K562 (cell line): Measurements from ENCODE around the gene TMEFF2. TPM values are rescaled to one million over a fixed set of nuclear protein-coding genes. Genes with fewer than 3 reads are reported as not detected.

ENCODE experiments used
- ATAC-seq: fragments of 200-7000 bp; cut with Tn5 transposase; 3 replicates; pipeline ENCODE4 v1.9.1; 2020; ENCODE audit warnings: moderate library complexity
- BruUV-seq: library from RNA; stranded (reverse); fragments of 400-500 nt; replicated peaks from 2 replicates; lab custom pipeline; 2021; lab: Mats Ljungman, UMichigan
- CTCF ChIA-PET: fragments of 300-600 bp; formaldehyde crosslinking; extraction: SDS; loops from one replicate; lab custom pipeline; 2021; ENCODE audit warnings: low intra/inter-chr PET ratio; lab: Yijun Ruan, JAX
- POLR2A ChIA-PET: fragments of 300-600, 350-650 bp; sonication (Branson Sonifier 250); formaldehyde crosslinking; extraction: SDS; loops from one replicate; lab custom pipeline; 2021; ENCODE audit warnings: antibody characterized with exemption, inconsistent platforms; lab: Yijun Ruan, JAX
- DNase-seq, 4 experiments: peaks; one replicate each; pipeline versions ENCODE4 v3.0.0 to v3.0.0-alpha.2; 2011 to 2018; ENCODE audit warnings: low spot score in 3 of 4, mixed read lengths in 3 of 4; ENCODE audit errors: extremely low read depth in 1 of 4
- FAIRE-seq: peaks from 2 replicates; lab custom pipeline; 2011; peaks lifted over from hg19 to GRCh38; lab: Jason Lieb, UNC
- H2AFZ ChIP-seq: 2 replicates; pipeline ENCODE4 v1.6.0; 2011; ENCODE audit warnings: low read depth, low read length, control low read depth, inconsistent platforms
- H3K27ac ChIP-seq: fragments of 200-600 bp; 3 replicates; pipeline ENCODE4 v1.8.0; 2011; ENCODE audit warnings: low read depth, mild to moderate bottlenecking, control low read depth, inconsistent platforms, low read length, moderate library complexity, mixed read lengths; ENCODE audit errors: extremely low read depth
- H3K27me3 ChIP-seq, 2 experiments: fragments of 300-600 bp in 1 of 2; 2 replicates in 1 of 2; 3 replicates in 1 of 2; pipeline versions ENCODE4 v1.6.0 to v1.8.0; 2011; ENCODE audit warnings: inconsistent platforms in 2 of 2, low read length in 2 of 2, mild to moderate bottlenecking in 1 of 2, mixed read lengths in 1 of 2, moderate library complexity in 1 of 2; ENCODE audit not compliant: control insufficient read depth in 2 of 2, insufficient read depth in 2 of 2
- H3K36me3 ChIP-seq: fragments of 300-600 bp; 3 replicates; pipeline ENCODE4 v1.8.0; 2011; ENCODE audit warnings: mild to moderate bottlenecking, low read length, inconsistent platforms; ENCODE audit not compliant: control insufficient read depth, insufficient read depth
- H3K4me1 ChIP-seq, 2 experiments: fragments of 200-600 bp in 1 of 2; replicated peaks in 1 of 2; 2 replicates in 1 of 2; 3 replicates in 1 of 2; pipeline versions ENCODE4 v1.5.1 to v1.8.0; 2011; ENCODE audit warnings: inconsistent platforms in 2 of 2, low read length in 2 of 2, mild to moderate bottlenecking in 1 of 2, mixed read lengths in 1 of 2, moderate library complexity in 1 of 2; ENCODE audit not compliant: control insufficient read depth in 2 of 2, insufficient read depth in 2 of 2
- H3K4me2 ChIP-seq: 2 replicates; pipeline ENCODE4 v1.6.1; 2011; ENCODE audit warnings: low read length, control low read depth, inconsistent platforms, mixed read lengths; ENCODE audit not compliant: insufficient read depth
- H3K4me3 ChIP-seq: fragments of 200-600 bp; sonication (generic), shearing (Covaris generic); 2 replicates; pipeline ENCODE4 v1.5.1; 2016; ENCODE audit warnings: control low read depth, inconsistent platforms
- H3K79me2 ChIP-seq: fragments of 200-600 bp; 3 replicates; pipeline ENCODE4 v1.8.0; 2011; ENCODE audit warnings: low read length, inconsistent platforms; ENCODE audit not compliant: control insufficient read depth, insufficient read depth
- H3K9ac ChIP-seq, 2 experiments: 2 replicates each; pipeline versions ENCODE4 v1.6.0 to v1.6.1; 2011; ENCODE audit warnings: low read depth in 2 of 2, low read length in 2 of 2, control low read depth in 1 of 2, inconsistent platforms in 1 of 2, mild to moderate bottlenecking in 1 of 2, mixed read lengths in 1 of 2; ENCODE audit not compliant: insufficient read depth in 1 of 2
- H3K9me1 ChIP-seq: one replicate; pipeline ENCODE4 v1.6.0; 2011; ENCODE audit warnings: inconsistent platforms, mild to moderate bottlenecking, low read length, moderate library complexity; ENCODE audit not compliant: control insufficient read depth, insufficient read depth
- H3K9me3 ChIP-seq: replicated peaks from 2 replicates; pipeline ENCODE4 v1.5.1; 2011; ENCODE audit warnings: low read depth, low read length, inconsistent platforms; ENCODE audit not compliant: control insufficient read depth, insufficient read depth
- H4K20me1 ChIP-seq: replicated peaks from 2 replicates; pipeline ENCODE4 v1.6.1; 2011; ENCODE audit warnings: low read length, inconsistent platforms, mixed read lengths; ENCODE audit not compliant: control insufficient read depth, insufficient read depth
- ADNP ChIP-seq: fragments of 200-800 bp; sonication (Bioruptor generic); IDR thresholded peaks from 2 replicates; pipeline ENCODE4 v1.6.1; 2016; ENCODE audit warnings: missing genetic modification characterization, missing compliant biosample characterization
- ARID4B ChIP-seq: sonication (generic); formaldehyde crosslinking; IDR thresholded peaks from 2 replicates; pipeline ENCODE4 v1.8.0; 2022; ENCODE audit warnings: mild to moderate bottlenecking, missing genetic modification reagents
- BMI1 ChIP-seq: fragments of 150-350 bp; IDR thresholded peaks from 2 replicates; pipeline ENCODE4 v1.6.1; 2014; ENCODE audit warnings: low read length
- COPS2 ChIP-seq: fragments of 450-650 bp; conservative IDR thresholded peaks from 2 replicates; pipeline ENCODE4 v1.6.1; 2016; ENCODE audit warnings: mild to moderate bottlenecking, moderate library complexity
- LARP7 ChIP-seq: fragments of 450-650 bp; IDR thresholded peaks from 2 replicates; pipeline ENCODE4 v1.6.1; 2016
- MCM7 ChIP-seq, 2 experiments: fragments of 450-650 bp; IDR thresholded peaks; 2 replicates each; pipeline ENCODE4 v1.6.1; 2016 to 2018
- NRF1 ChIP-seq, 2 experiments: fragments of 450-650 bp; IDR thresholded peaks in 1 of 2; conservative IDR thresholded peaks in 1 of 2; 2 replicates each; pipeline ENCODE4 v1.6.1; 2014; ENCODE audit warnings: mild to moderate bottlenecking in 2 of 2
- PHB2 ChIP-seq: fragments of 450-650 bp; IDR thresholded peaks from 2 replicates; pipeline ENCODE4 v1.6.1; 2017; ENCODE audit warnings: low read depth
- SMAD2 ChIP-seq: fragments of 150-350 bp; IDR thresholded peaks from 2 replicates; pipeline ENCODE4 v1.6.1; 2014; ENCODE audit warnings: low read depth, mild to moderate bottlenecking, low read length
- THRB ChIP-seq: fragments of 450-650 bp; formaldehyde crosslinking; conservative IDR thresholded peaks from 2 replicates; pipeline ENCODE4 v1.4.0; 2022; ENCODE audit warnings: mild to moderate bottlenecking, missing genetic modification characterization
- ZNF511 ChIP-seq: sonication (generic); formaldehyde crosslinking; IDR thresholded peaks from 2 replicates; pipeline ENCODE4 v1.8.0; 2022; ENCODE audit warnings: mild to moderate bottlenecking, missing genetic modification reagents
- ZNF717 ChIP-seq: fragments of 250-450 bp; sonication (Bioruptor Pico); IDR thresholded peaks from 2 replicates; pipeline ENCODE4 v1.5.0; 2021
- WGBS: fragments of 100-300 bp; shearing (Covaris generic); methylation state at CpG from one replicate; pipeline ENCODE4 v1.1.6; 2016; ENCODE audit warnings: low coverage, mixed read lengths; ENCODE audit not compliant: insufficient coverage; ENCODE audit errors: missing lambda C conversion rate; 5-methylcytosine and 5-hydroxymethylcytosine counted together
- in situ Hi-C: fragments of 300-500 bp; cut with MboI; formaldehyde crosslinking; loops from 4 replicates; pipeline ENCODE4 v1.15.0; 2018; ENCODE audit warnings: inconsistent platforms, mixed read lengths
- intact Hi-C: fragments of 100-400 bp; cut with micrococcal nuclease; formaldehyde crosslinking; loops from 2 replicates; pipeline ENCODE4 v1.14.2; 2022
- polyA plus RNA-seq, 8 experiments: library from polyadenylated mRNA; depleted of rRNA in 4 of 8; stranded (reverse) in 5 of 8; unstranded in 3 of 8; fragments of >200 nt; fragmentation: Nextera tagmentation in 2 of 8; fragmentation: Illumina TruSeq in 1 of 8; extraction: Ambion mirVana in 2 of 8; extraction: Trizol in 1 of 8; gene quantifications; 2 replicates each; pipeline versions ENCODE4 v1.2.1 to v1.2.3, GENCODE V29; 2011 to 2014; ENCODE audit warnings: inconsistent platforms in 1 of 8, missing spikeins in 1 of 8
- total RNA-seq, 7 experiments: library from RNA; depleted of rRNA in 6 of 7; stranded (reverse); fragments of >200 nt in 6 of 7; fragmentation: Illumina TruSeq in 2 of 7; extraction: Trizol in 2 of 7; gene quantifications; 2 replicates each; pipeline versions ENCODE4 v1.2.1 to v1.2.3, GENCODE V29; 2011 to 2021; ENCODE audit warnings: low replicate concordance in 1 of 7

The TMEFF2 gene
- total and polyA plus RNA-seq, 9 of the 15 experiments (the other 6 are each of a cell fraction or from before 2014, with no cell fraction given): 1.4 TPM; not detected in 8

GRCh38 chr2:192042126-192042525, 152.6 kb downstream of the TMEFF2 start:
- in situ Hi-C loops (no loop called here), intact Hi-C loops (no loop called here)
- no peaks in the 10 kb centered on the region for H3K9me1 ChIP-seq
- no peak overlapping the region for H3K9ac ChIP-seq
- BruUV-seq: no TSS peak
- no peaks in the 10 kb centered on the region for H3K36me3 ChIP-seq
- ChIA-PET POLR2A (no interaction called here), CTCF (no interaction called here)
- no peaks in the 10 kb centered on the region for H3K27me3 ChIP-seq
- WGBS: 34% methylated on average over 3 of the region's 5 CpGs
- no peak overlapping the region for H3K4me3 ChIP-seq
- H3K9me3 ChIP-seq: no peaks in the 10 kb centered on the region
- no peak for ATAC-seq
- FAIRE-seq: no peak
- H2AFZ ChIP-seq: no peak overlapping the region
- no peaks in the 10 kb centered on the region for H3K4me1 ChIP-seq
- H4K20me1 ChIP-seq: no peaks in the 10 kb centered on the region
- no peaks in the 10 kb centered on the region for H3K79me2 ChIP-seq
- no peak overlapping the region for H3K27ac ChIP-seq
- no peak overlapping the region for H3K4me2 ChIP-seq
- no peak for DNase-seq
- TF ChIP-seq LARP7: no peak
- no peak for TF ChIP-seq ARID4B
- TF ChIP-seq ZNF511 (CRISPR knock-in tag): no peak
- no peak for TF ChIP-seq ADNP (tag)
- TF ChIP-seq NRF1 (conservative IDR thresholded peaks at IDR 0.05 in 1 of 2, IDR thresholded peaks at IDR 0.05 in 1 of 2): no peak
- no peak for TF ChIP-seq THRB (CRISPR knock-in tag)
- no peak for TF ChIP-seq MCM7 (IDR thresholded peaks at IDR 0.05)
- no peak for TF ChIP-seq PHB2
- no peak for TF ChIP-seq BMI1
- TF ChIP-seq SMAD2: no peak
- no peak for TF ChIP-seq ZNF717 (CRISPR knock-in tag)
- no peak for TF ChIP-seq COPS2
